ENCODE data around the gene FXR2.
"Not testable (repeated sequence)": the region's sequence is repeated elsewhere in the genome, so short reads cannot be mapped to it uniquely, and the experiment has no call there.

The FXR2 gene

DNA sequence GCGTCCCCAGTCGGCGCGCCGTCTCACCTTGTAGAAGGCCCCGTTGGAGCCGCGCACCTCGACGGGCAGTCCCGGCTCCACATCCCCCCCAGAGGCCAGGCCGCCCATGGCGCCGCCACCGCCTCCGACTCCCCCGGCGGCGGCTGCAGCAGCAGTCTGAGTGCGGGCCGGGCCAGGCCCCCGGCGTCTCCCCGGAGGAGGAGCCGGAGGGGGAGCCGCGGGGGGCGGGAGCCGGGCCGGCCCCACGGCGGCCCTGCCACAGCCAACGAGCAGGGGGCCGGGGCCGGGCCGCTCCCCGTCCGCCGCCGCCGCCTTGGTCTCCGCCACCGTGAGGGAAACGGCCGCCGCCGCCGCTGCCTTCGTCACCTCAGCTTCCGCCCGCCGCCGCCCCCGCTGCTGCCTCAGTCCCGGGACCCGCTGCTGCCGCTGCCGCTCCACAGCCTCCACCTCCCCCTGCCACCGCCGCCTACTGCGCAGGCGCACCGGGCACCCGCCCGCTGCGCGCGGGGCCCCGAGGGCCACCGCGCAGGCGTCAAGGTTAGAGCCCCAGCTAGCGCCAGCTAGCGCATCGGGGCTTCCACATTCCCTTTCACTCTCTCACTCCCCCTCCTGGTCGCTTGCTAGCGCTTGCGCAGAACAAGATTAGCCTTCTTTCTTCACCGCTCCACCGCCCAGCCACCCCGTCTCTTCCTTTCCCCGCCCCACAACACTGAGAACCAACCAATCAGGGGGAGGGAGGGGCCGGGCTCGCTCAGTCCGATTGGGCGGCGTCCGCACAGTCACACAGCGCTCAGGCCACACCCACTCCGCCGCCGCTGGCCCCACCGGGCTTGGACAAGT, at the start of gene FXR2:
Gene FXR2, minus strand, starts transcription at position 473 of the 840 bp plus-strand sequence. Its CDS starts 365 bp downstream, at position 108.
- peak; percentile 99 for DNase-seq

DNA sequence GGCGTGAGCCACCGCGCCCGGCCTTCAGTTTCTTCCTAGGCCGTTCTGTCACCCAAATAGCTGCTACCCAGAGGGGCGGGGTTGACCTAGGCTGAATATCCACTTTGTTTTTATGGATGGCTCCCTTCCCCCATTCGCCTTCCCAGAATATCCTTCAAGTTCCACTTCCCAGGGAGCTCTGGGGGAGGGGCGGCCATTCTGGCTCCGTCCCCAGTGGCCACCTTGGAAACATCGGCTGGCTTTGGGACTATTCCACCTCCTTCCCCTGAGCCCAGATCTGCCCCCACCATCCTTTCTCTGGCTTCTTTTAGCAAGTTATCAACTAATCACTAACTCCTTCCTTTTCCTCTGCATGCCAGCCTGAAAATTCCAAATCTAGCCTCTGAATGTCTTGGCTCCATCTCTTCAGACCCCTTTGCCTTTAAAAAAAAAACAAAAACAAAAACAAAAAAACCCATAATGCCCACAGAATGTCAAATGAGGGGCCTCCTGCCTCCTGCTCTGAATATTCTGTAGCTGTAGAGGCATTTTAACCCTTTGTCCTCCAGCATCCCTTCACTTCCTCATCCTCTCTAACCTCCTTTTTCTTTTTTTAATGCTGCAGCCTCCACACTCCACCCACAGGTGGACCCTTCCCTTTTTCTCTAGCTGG, 42.4 kb upstream of the FXR2 start:
- no peak for DNase-seq

DNA sequence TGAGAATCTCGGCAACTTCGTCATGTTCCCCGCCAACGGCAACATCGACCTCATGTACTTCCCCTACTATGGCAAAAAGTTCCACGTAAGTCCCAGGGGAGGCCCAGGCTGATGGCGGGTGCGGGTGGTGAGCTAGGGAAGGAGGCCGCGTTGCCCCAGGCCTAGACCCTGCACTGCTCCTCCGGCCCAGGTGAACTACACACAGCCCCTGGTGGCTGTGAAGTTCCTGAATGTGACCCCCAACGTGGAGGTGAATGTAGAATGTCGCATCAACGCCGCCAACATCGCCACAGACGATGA, 40.8 kb upstream of the FXR2 start:
- no peak for DNase-seq

DNA sequence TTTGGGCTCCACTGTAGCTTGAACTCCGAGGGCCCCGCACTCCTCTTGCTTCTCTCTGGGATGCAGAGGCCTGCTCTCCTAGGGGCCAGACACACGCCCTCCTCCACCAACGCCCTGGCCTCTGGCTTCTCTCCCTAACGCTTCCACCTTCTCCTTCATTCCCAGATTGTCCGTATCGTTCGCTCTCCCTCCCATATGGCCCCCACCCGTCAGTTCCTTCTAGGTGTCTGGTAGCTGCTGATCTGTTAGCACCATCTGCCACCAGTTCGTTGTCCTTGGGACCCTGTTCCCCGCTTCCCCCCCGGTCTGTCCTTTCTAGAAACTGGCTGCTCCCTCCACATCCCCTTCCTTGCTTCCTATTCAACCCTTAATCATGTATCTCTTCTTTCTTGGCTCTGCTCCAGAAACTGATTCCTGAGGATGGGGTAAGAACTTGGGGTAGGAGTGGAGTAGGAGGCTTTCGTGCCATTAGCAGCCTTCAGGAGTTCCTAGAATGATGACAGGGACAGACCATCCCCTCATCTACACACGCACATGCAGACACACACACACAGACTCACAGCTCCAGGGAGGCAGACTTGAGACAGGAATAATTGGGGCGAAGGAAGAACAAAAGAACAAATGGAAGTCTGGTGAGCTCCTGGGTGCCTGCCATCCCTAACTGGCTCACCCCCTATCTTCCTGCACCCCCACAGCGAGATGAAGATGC, 40.3 kb upstream of the FXR2 start:
- DNase-seq: no peak

GRCh38 chr17:7652388-7653356, 38.0 kb upstream of the FXR2 start:
- DNase-seq: no peak

DNA sequence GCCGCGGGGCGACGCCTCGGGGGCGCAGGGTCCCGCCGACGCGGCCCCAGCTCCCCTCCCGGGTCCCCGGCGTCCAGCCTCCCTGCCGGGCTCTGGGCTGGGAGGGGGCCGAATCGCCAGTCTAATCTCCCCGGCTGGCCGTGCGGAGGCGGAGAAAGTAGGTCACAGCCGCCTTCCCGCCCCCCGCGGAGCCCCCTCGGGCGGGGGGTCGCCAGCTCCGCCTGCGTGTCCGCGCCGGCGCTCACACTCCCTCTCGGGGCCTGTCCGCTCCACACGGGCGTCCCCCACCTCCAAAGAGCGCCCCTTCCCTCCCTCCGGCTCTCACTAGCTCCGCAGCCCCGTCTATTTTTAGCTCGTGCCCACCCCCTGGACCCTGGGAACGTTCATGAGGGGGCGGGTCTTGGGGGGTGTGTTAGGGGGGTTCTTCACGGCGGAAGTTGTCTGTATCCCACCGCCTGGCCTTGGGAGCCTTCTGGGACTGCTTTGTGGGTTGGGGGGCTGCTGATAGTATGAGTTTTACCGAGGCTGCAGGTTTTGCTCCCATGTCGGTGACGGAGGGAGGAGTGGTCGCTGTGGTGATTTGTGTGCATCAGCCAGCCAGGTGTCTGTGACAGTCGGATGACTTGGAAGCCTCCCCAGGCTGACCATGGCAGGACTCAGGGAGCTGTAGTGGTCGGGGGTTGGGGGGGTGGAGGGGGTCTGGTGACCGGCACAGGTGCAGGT, 37.1 kb upstream of the FXR2 start:
- DNase-seq: no peak

DNA sequence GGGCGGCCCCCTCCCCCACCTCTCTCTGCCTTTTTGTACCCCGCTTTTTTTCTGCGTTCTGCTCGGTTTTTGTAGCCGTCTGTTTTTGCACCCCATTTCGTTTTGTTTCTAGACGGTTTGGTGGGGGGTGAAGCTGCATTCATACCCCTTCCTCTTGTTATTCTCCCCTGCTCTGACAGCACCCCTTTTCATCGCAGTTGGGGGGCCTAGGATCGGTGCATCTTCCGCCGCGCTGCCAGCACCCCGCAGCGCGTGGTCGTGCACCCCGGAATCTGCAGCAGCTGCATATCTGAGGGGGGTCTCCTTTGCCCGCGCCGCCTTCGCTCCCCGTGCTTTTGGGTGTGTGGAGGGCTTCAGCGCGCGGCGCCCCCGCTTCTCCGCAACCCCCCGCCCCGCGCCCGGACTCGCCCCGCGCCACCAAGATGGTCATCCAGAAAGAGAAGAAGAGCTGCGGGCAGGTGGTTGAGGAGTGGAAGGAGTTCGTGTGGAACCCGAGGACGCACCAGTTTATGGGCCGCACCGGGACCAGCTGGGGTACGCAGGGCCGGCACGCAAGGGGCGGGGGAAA, 36.5 kb upstream of the FXR2 start:
- no peak for DNase-seq

GRCh38 chr17:7650509-7651096, 35.9 kb upstream of the FXR2 start, which contains the start of gene ATP1B2:
ATP1B2 (plus strand) TSS chr17:7650926; CDS start chr17:7651519, 593 bp downstream.
- DNase-seq: peak; percentile 82

- no peak for DNase-seq
Observed at GRCh38 chr17:7647018-7647417, 32.3 kb upstream of the FXR2 start.

DNA sequence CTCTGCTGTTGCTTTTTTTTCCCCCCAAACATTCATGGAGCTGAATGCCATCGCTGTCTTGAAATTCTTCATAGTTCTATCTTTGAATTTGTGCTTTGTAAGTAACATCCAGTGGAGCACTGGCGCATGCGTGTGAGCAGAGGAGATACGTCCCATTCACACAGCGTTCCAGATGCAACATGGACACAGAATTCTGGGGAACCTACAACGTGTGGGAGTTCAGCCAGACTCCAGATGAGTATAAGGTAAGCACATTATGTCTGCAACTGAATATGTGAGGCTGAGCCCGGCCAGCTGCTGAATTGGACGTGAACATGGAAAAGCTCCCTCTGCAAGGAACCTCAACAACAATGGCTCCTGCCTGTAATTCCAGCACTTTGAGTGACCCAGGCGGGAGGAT, 31.8 kb upstream of the FXR2 start:
- DNase-seq: no peak

GRCh38 chr17:7644775-7645174, 30.1 kb upstream of the FXR2 start:
- DNase-seq: no peak

DNA sequence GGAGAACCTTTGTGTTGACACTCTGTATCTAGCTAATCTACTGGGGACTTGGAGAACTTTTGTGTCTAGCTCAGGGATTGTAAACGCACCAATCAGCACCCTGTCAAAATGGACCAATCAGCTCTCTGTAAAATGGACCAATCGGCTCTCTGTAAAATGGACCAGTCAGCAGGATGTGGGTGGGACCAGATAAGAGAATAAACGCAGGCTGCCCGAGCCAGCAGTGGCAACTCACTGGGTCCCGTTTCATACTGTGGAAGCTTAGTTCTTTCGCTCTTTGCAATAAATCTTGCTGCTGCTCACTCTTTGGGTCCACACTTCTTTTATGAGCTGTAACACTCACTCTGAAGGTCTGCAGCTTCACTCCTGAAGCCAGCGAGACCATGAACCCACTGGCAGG, 26.9 kb upstream of the FXR2 start:
- DNase-seq: not testable (repeated sequence)

DNA sequence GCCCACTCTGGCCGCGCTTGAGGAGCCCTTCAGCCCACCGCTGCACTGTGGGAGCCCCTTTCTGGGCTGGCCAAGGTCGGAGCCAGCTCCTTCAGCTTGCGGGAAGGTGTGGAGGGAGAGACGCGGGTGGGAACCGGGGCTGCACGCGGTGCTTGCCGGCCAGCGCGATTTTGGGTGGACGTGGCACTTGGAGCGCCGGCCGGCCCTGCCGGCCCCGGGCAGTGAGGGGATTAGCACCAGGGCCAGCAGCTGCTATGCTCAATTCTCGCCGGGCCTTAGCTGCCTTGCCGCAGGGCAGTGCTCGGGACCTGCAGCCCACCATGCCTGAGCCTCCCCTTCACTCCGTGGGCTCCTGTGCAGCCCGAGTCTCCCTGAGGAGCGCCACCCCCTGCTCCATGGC, 26.1 kb upstream of the FXR2 start:
- DNase-seq: no peak

GRCh38 chr17:7636163-7636562, 21.5 kb upstream of the FXR2 start:
- no peak for DNase-seq

DNA sequence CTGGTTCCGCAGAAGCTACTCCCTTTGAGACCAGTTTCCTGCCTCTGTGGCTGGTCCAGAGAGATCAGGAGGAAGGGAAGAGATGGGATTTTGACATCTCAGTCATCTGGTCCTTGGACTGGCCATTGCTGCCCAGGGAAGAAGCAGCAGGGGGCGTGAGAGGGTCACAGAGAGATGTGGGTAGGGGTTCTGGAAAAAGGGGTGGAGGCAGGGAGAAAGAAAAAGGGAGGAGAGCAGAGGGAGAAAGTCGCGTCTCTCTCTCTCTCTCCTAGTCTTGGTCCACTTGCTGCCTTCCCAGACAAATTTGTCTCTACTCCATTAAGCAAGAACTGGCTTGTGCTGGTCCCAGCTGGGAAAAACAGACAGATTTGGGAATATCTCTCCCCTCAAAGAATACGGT, 19.7 kb upstream of the FXR2 start:
- peak; percentile 52 for DNase-seq

- no peak for DNase-seq
Observed at GRCh38 chr17:7633093-7633492, 18.4 kb upstream of the FXR2 start.

GRCh38 chr17:7632492-7632894, 17.8 kb upstream of the FXR2 start:
- DNase-seq: no peak

GRCh38 chr17:7631398-7632380, 17.0 kb upstream of the FXR2 start:
- DNase-seq: no peak

DNA sequence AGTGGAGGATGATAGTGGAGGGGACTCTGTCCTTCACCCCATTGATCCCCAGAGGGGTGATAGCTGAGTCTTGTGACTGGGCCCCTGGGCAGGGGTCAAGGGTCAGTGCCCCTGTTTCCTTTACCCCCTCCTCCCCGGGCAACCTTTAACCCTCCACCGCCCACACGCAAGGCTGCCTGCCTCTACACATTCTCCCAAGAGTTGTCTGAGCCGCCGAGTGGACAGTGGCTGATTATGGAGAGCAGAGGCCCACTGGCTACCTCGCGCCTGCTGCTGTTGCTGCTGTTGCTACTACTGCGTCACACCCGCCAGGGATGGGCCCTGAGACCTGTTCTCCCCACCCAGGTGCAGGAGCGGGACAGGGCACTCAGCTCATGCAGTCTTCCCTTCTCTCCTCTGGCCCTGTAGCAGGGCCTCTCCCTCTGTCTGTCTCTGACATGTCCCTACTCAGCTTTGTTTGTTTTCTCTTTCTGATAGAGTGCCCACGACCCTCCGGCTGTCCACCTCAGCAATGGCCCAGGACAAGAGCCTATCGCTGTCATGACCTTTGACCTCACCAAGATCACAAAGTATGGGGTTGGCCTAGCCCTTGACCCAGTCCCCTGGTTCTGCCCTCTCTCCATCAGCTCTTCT, 15.4 kb upstream of the FXR2 start, which contains the start of gene SHBG:
Gene SHBG, plus strand, starts transcription at position 197 of the 633 bp plus-strand sequence. Its CDS starts 38 bp downstream, at position 235.
- no peak for DNase-seq

Data from stimulated activated CD8-positive, alpha-beta memory T cell treated with anti-CD3 and anti-CD28 coated beads, Interleukin-4, amount 100 ng/mL, for 48 hours (primary cell).